Panc1 (cell line): ENCODE data around the gene ATP2A3. TPM values are rescaled to one million over a fixed set of nuclear protein-coding genes. Genes with fewer than 3 reads are reported as not detected.

Source experiments
- ATAC-seq: fragments of 200-7000 bp; cut with Tn5 transposase; 2 replicates; pipeline ENCODE4 v1.9.1; 2020; ENCODE audit warnings: mild to moderate bottlenecking, moderate library complexity
- BruUV-seq: library from RNA; stranded (reverse); fragments of 400-500 nt; replicated peaks from 2 replicates; lab custom pipeline; 2021; lab: Mats Ljungman, UMichigan
- CTCF ChIA-PET: fragments of 300-600 bp; sonication (Branson Sonifier 250); formaldehyde crosslinking; loops from one replicate; lab custom pipeline; 2022; ENCODE audit warnings: antibody characterized with exemption; lab: Charles Lee
- POLR2A ChIA-PET: fragments of 300-600 bp; sonication (Branson Sonifier 250); formaldehyde crosslinking; loops from one replicate; lab custom pipeline; 2022; ENCODE audit warnings: antibody characterized with exemption; lab: Charles Lee
- DNase-seq: peaks from one replicate; pipeline ENCODE4 v3.0.0-alpha.2; 2010; ENCODE audit warnings: low read depth, low spot score
- H3K27ac ChIP-seq: 2 replicates; pipeline ENCODE4 v1.5.1; 2011; ENCODE audit warnings: mild to moderate bottlenecking, low read length, inconsistent platforms
- H3K27me3 ChIP-seq: fragments of 200-500 bp; sonication (Bioruptor generic); 2 replicates; pipeline ENCODE4 v1.6.0; 2014; ENCODE audit warnings: low read length, inconsistent platforms; ENCODE audit not compliant: control insufficient read depth, insufficient read depth
- H3K36me3 ChIP-seq: fragments of 200-500 bp; sonication (Bioruptor generic); 2 replicates; pipeline ENCODE4 v1.5.1; 2014; ENCODE audit warnings: inconsistent platforms, mild to moderate bottlenecking, low read length, moderate library complexity; ENCODE audit not compliant: control insufficient read depth, insufficient read depth
- H3K4me1 ChIP-seq: 2 replicates; pipeline ENCODE4 v1.5.1; 2011; ENCODE audit warnings: inconsistent platforms, mild to moderate bottlenecking, low read length, moderate library complexity; ENCODE audit not compliant: control insufficient read depth, insufficient read depth
- H3K4me3 ChIP-seq, 2 experiments: 2 replicates each; pipeline ENCODE4 v1.5.1; 2011 to 2012; ENCODE audit warnings: low read depth in 2 of 2, low read length in 2 of 2, mild to moderate bottlenecking in 2 of 2, inconsistent platforms in 1 of 2, moderate library complexity in 1 of 2
- H3K9me3 ChIP-seq: fragments of 200-500 bp; sonication (Bioruptor generic); 2 replicates; pipeline ENCODE4 v1.5.1; 2014; ENCODE audit warnings: low read depth, mild to moderate bottlenecking, inconsistent platforms, low read length, moderate library complexity; ENCODE audit not compliant: control insufficient read depth, insufficient read depth
- POLR2AphosphoS5 ChIP-seq: IDR thresholded peaks from 2 replicates; pipeline ENCODE4 v1.6.1; 2012; ENCODE audit warnings: mild to moderate bottlenecking, low read depth, low read length, moderate library complexity
- SIN3A ChIP-seq: IDR thresholded peaks from 2 replicates; pipeline ENCODE4 v1.6.1; 2012; ENCODE audit warnings: low read depth, mild to moderate bottlenecking, low read length, moderate library complexity, borderline replicate concordance; ENCODE audit not compliant: insufficient read depth
- TCF7L2 ChIP-seq: IDR thresholded peaks from 2 replicates; pipeline ENCODE4 v1.6.1; 2011; ENCODE audit warnings: mild to moderate bottlenecking, low read depth, low read length, inconsistent platforms
- in situ Hi-C: cut with HindIII; loops from 2 replicates; pipeline ENCODE4 v1.10.0; 2016; ENCODE audit warnings: low sequenced_read_pairs, low pct_unique_long_range_greater_than_20kb
- intact Hi-C: fragments of 100-400 bp; cut with micrococcal nuclease; formaldehyde crosslinking; loops from one replicate; pipeline ENCODE4 v1.10.0; 2022; ENCODE audit not compliant: unreplicated experiment
- total RNA-seq: library from RNA; stranded (reverse); gene quantifications from one replicate; pipeline ENCODE4 v1.2.1, GENCODE V29; 2021; ENCODE audit not compliant: unreplicated experiment
- TF ChIP-seq, protein P1 (sequence below), 2 experiments: IDR thresholded peaks; 2 replicates each; pipeline ENCODE4 v1.6.1; 2011 to 2012; ENCODE audit warnings: low read depth in 2 of 2, control low read depth in 1 of 2, low read length in 1 of 2, mild to moderate bottlenecking in 1 of 2, moderate library complexity in 1 of 2; ENCODE audit not compliant: insufficient read depth in 1 of 2
- TF ChIP-seq, protein P2 (sequence below): fragments of 450-650 bp; IDR thresholded peaks from 2 replicates; pipeline ENCODE4 v1.5.1; 2017; ENCODE audit warnings: mild to moderate bottlenecking

ATP2A3 gene
- total RNA-seq, 1 experiment from 2014 or later, result 29.7 TPM

- Histone ChIP-seq H3K4me3 (no peak overlapping the region), H3K4me1 (peaks cover 10% of the 10 kb centered on the region), H3K9me3 (no peaks in the 10 kb centered on the region), H3K36me3 (no peaks in the 10 kb centered on the region), H3K27ac (no peak overlapping the region), H3K27me3 (no peaks in the 10 kb centered on the region)
- BruUV-seq, result no TSS peak
- DNase-seq (no peak), ATAC-seq (no peak)
- intact Hi-C loops (no loop called here), in situ Hi-C loops (no loop called here)
- no peak for TF ChIP-seq POLR2AphosphoS5
- TF ChIP-seq, protein P1, sequence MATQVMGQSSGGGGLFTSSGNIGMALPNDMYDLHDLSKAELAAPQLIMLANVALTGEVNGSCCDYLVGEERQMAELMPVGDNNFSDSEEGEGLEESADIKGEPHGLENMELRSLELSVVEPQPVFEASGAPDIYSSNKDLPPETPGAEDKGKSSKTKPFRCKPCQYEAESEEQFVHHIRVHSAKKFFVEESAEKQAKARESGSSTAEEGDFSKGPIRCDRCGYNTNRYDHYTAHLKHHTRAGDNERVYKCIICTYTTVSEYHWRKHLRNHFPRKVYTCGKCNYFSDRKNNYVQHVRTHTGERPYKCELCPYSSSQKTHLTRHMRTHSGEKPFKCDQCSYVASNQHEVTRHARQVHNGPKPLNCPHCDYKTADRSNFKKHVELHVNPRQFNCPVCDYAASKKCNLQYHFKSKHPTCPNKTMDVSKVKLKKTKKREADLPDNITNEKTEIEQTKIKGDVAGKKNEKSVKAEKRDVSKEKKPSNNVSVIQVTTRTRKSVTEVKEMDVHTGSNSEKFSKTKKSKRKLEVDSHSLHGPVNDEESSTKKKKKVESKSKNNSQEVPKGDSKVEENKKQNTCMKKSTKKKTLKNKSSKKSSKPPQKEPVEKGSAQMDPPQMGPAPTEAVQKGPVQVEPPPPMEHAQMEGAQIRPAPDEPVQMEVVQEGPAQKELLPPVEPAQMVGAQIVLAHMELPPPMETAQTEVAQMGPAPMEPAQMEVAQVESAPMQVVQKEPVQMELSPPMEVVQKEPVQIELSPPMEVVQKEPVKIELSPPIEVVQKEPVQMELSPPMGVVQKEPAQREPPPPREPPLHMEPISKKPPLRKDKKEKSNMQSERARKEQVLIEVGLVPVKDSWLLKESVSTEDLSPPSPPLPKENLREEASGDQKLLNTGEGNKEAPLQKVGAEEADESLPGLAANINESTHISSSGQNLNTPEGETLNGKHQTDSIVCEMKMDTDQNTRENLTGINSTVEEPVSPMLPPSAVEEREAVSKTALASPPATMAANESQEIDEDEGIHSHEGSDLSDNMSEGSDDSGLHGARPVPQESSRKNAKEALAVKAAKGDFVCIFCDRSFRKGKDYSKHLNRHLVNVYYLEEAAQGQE (IDR thresholded peaks at IDR 0.05; ENCODE audit: insufficient read depth in 1 of 2, low read depth in 2 of 2, low read length in 1 of 2), result no peak
- TF ChIP-seq SIN3A, result no peak
- TF ChIP-seq, protein P2, sequence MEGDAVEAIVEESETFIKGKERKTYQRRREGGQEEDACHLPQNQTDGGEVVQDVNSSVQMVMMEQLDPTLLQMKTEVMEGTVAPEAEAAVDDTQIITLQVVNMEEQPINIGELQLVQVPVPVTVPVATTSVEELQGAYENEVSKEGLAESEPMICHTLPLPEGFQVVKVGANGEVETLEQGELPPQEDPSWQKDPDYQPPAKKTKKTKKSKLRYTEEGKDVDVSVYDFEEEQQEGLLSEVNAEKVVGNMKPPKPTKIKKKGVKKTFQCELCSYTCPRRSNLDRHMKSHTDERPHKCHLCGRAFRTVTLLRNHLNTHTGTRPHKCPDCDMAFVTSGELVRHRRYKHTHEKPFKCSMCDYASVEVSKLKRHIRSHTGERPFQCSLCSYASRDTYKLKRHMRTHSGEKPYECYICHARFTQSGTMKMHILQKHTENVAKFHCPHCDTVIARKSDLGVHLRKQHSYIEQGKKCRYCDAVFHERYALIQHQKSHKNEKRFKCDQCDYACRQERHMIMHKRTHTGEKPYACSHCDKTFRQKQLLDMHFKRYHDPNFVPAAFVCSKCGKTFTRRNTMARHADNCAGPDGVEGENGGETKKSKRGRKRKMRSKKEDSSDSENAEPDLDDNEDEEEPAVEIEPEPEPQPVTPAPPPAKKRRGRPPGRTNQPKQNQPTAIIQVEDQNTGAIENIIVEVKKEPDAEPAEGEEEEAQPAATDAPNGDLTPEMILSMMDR, result no peak
- no peak for TF ChIP-seq TCF7L2
- CTCF ChIA-PET, result no interaction called here
- POLR2A ChIA-PET, result interaction anchor here (0.6 kb wide), 1 partner anchor 175 kb away, joined by 3 read pairs; no protein-coding TSS in a partner anchor
Measured at GRCh38 chr17:3882276-3882675, 82.0 kb downstream of the ATP2A3 start.

DNA sequence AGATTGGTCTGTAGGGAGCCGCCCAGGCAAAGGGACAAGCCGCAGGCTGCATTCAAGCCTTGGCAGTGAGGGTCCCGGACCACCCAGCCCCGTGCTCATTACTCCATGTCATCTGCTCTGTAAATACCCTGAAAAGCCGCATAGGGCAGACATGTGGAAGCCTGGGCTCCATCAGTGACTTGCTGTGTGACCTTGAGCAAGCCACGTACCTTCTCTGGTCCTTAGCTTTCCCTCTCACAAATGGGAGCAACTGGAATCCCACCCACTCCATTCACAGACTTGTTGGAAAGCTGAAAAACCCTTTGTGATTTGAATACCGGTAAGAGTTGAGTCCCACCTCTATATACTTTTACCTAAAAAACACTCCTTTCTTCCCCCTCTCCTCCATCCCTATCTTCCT, 83.3 kb downstream of the ATP2A3 start:
- BruUV-seq, result no TSS peak
- intact Hi-C loops (no loop called here), in situ Hi-C loops (no loop called here)
- H3K4me3 ChIP-seq, result no peak overlapping the region
- 0 out of 2 replicates have a peak, but pooled peaks cover 3% of the 10 kb centered on the region for H3K4me1 ChIP-seq
- TF ChIP-seq SIN3A (no peak), POLR2AphosphoS5 (no peak), TCF7L2 (no peak)
- TF ChIP-seq, protein P2, result no peak
- TF ChIP-seq, protein P1 (IDR thresholded peaks at IDR 0.05; ENCODE audit: insufficient read depth in 1 of 2, low read depth in 2 of 2, low read length in 1 of 2), result no peak
- DNase-seq, result no peak
- CTCF ChIA-PET, result no interaction called here
- POLR2A ChIA-PET, result no interaction called here
- H3K36me3 ChIP-seq, result no peaks in the 10 kb centered on the region
- no peaks in the 10 kb centered on the region for H3K27me3 ChIP-seq
- H3K9me3 ChIP-seq, result no peaks in the 10 kb centered on the region
- H3K27ac ChIP-seq, result no peak overlapping the region
- no peak for ATAC-seq
